HG03175 (cell line): ENCODE results near the gene SYNGR4.

ENCODE experiments used
- ATAC-seq: cut with Tn5 transposase; IDR thresholded peaks from one replicate; pipeline ENCODE4 v1.9.1; 2021; ENCODE audit warnings: mild to moderate bottlenecking, moderate library complexity; ENCODE audit not compliant: unreplicated experiment

The SYNGR4 gene

DNA sequence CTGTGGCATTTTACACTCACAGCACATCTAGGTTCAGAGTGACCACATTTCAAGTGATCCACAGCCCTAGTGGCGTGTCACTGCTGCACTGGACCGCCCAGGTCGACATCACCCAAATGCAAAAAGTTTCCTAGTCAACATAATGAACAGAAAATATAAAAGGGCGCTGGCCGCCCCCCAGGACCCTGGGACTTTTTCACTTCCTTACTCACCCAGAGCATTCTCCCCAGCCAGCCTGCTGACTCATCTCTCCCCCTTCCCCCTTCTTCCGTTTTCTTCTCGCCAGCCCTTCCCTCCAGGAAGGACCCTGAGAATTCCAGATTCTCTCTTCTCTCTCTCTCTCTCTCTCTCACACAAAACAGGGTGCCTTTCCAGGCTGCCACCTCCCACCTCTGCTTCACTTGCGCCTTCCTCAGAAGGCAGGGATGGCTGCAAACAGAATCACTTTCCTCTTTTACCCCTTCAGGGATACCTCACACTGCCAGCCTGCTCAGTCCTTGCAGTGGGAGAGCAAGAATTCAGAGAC lies 60.6 kb downstream of the SYNGR4 start:
- ATAC-seq, result no peak
